ENCODE results near the gene GREM1.

Gene GREM1

GRCh38 chr15:32717426-32718226 lies at the start of gene GREM1:
Gene GREM1 (plus strand): TSS chr15:32718004. CDS start chr15:32730691, 12,687 bp downstream.
- Histone ChIP-seq H3K36me3 (ENCODE audit: control insufficient read depth, insufficient read depth, low read length) (no peaks in the 10 kb centered on the region), H3K27me3 (ENCODE audit: control insufficient read depth, insufficient read depth, low read length) (peaks cover 88% of the 10 kb centered on the region), H3K4me3 (ENCODE audit: low read depth, low read length) (peak within 1 kb of the TSS; percentile 61), H3K27ac (ENCODE audit: low read depth, low read length) (peak within 1 kb of the TSS; percentile 50), H3K9me3 (ENCODE audit: control insufficient read depth, insufficient read depth, low read length) (no peaks in the 10 kb centered on the region), H3K9ac (ENCODE audit: low read depth, low read length) (no peak within 1 kb of the TSS), H3K4me1 (ENCODE audit: control insufficient read depth, insufficient read depth, low read length) (peaks cover 20% of the 10 kb centered on the region)

- peak overlapping the region; percentile 72 for H3K27ac ChIP-seq (ENCODE audit: low read depth, low read length)
- peaks cover 35% of the 10 kb centered on the region for H3K4me1 ChIP-seq (ENCODE audit: control insufficient read depth, insufficient read depth, low read length)
- no peaks in the 10 kb centered on the region for H3K9me3 ChIP-seq (ENCODE audit: control insufficient read depth, insufficient read depth, low read length)
- no peaks in the 10 kb centered on the region for H3K36me3 ChIP-seq (ENCODE audit: control insufficient read depth, insufficient read depth, low read length)
- no peaks in the 10 kb centered on the region for H3K27me3 ChIP-seq (ENCODE audit: control insufficient read depth, insufficient read depth, low read length)
- H3K9ac ChIP-seq (ENCODE audit: low read depth, low read length), result no peak overlapping the region
- H3K4me3 ChIP-seq (ENCODE audit: low read depth, low read length), result no peak overlapping the region
These were observed 48.9 kb upstream of the GREM1 start for GRCh38 chr15:32668942-32669341.

GRCh38 chr15:32669896-32670611 lies 47.8 kb upstream of the GREM1 start:
- no peaks in the 10 kb centered on the region for H3K36me3 ChIP-seq (ENCODE audit: control insufficient read depth, insufficient read depth, low read length)
- H3K9me3 ChIP-seq (ENCODE audit: control insufficient read depth, insufficient read depth, low read length), result no peaks in the 10 kb centered on the region
- peaks cover 30% of the 10 kb centered on the region for H3K4me1 ChIP-seq (ENCODE audit: control insufficient read depth, insufficient read depth, low read length)
- H3K27me3 ChIP-seq (ENCODE audit: control insufficient read depth, insufficient read depth, low read length), result no peaks in the 10 kb centered on the region
- no peak overlapping the region for H3K9ac ChIP-seq (ENCODE audit: low read depth, low read length)
- peak overlapping the region; percentile 8 for H3K27ac ChIP-seq (ENCODE audit: low read depth, low read length)
- H3K4me3 ChIP-seq (ENCODE audit: low read depth, low read length), result no peak overlapping the region

- Histone ChIP-seq H3K27me3 (ENCODE audit: control insufficient read depth, insufficient read depth, low read length) (no peaks in the 10 kb centered on the region), H3K4me3 (ENCODE audit: low read depth, low read length) (no peak overlapping the region), H3K9ac (ENCODE audit: low read depth, low read length) (no peak overlapping the region), H3K4me1 (ENCODE audit: control insufficient read depth, insufficient read depth, low read length) (peaks cover 30% of the 10 kb centered on the region), H3K36me3 (ENCODE audit: control insufficient read depth, insufficient read depth, low read length) (no peaks in the 10 kb centered on the region), H3K9me3 (ENCODE audit: control insufficient read depth, insufficient read depth, low read length) (no peaks in the 10 kb centered on the region), H3K27ac (ENCODE audit: low read depth, low read length) (peak overlapping the region; percentile 8)
These were observed 47.2 kb upstream of the GREM1 start for GRCh38 chr15:32670623-32671022.

- Histone ChIP-seq H3K27ac (ENCODE audit: low read depth, low read length) (no peak overlapping the region), H3K27me3 (ENCODE audit: control insufficient read depth, insufficient read depth, low read length) (no peaks in the 10 kb centered on the region), H3K9ac (ENCODE audit: low read depth, low read length) (no peak overlapping the region), H3K4me3 (ENCODE audit: low read depth, low read length) (no peak overlapping the region), H3K9me3 (ENCODE audit: control insufficient read depth, insufficient read depth, low read length) (no peaks in the 10 kb centered on the region), H3K36me3 (ENCODE audit: control insufficient read depth, insufficient read depth, low read length) (no peaks in the 10 kb centered on the region), H3K4me1 (ENCODE audit: control insufficient read depth, insufficient read depth, low read length) (peaks cover 30% of the 10 kb centered on the region)
These were observed 46.2 kb upstream of the GREM1 start for GRCh38 chr15:32671339-32672325.

GRCh38 chr15:32674681-32675080 lies 43.1 kb upstream of the GREM1 start:
- Histone ChIP-seq H3K4me3 (ENCODE audit: low read depth, low read length) (no peak overlapping the region), H3K36me3 (ENCODE audit: control insufficient read depth, insufficient read depth, low read length) (no peaks in the 10 kb centered on the region), H3K27me3 (ENCODE audit: control insufficient read depth, insufficient read depth, low read length) (no peaks in the 10 kb centered on the region), H3K4me1 (ENCODE audit: control insufficient read depth, insufficient read depth, low read length) (peaks cover 23% of the 10 kb centered on the region), H3K9ac (ENCODE audit: low read depth, low read length) (no peak overlapping the region), H3K9me3 (ENCODE audit: control insufficient read depth, insufficient read depth, low read length) (no peaks in the 10 kb centered on the region), H3K27ac (ENCODE audit: low read depth, low read length) (no peak overlapping the region)

GRCh38 chr15:32675466-32675865 lies 42.3 kb upstream of the GREM1 start:
- Histone ChIP-seq H3K4me1 (ENCODE audit: control insufficient read depth, insufficient read depth, low read length) (peaks cover 15% of the 10 kb centered on the region), H3K27me3 (ENCODE audit: control insufficient read depth, insufficient read depth, low read length) (no peaks in the 10 kb centered on the region), H3K4me3 (ENCODE audit: low read depth, low read length) (no peak overlapping the region), H3K36me3 (ENCODE audit: control insufficient read depth, insufficient read depth, low read length) (no peaks in the 10 kb centered on the region), H3K27ac (ENCODE audit: low read depth, low read length) (no peak overlapping the region), H3K9me3 (ENCODE audit: control insufficient read depth, insufficient read depth, low read length) (no peaks in the 10 kb centered on the region), H3K9ac (ENCODE audit: low read depth, low read length) (no peak overlapping the region)

- H3K36me3 ChIP-seq (ENCODE audit: control insufficient read depth, insufficient read depth, low read length), result no peaks in the 10 kb centered on the region
- peaks cover 11% of the 10 kb centered on the region for H3K4me1 ChIP-seq (ENCODE audit: control insufficient read depth, insufficient read depth, low read length)
- no peaks in the 10 kb centered on the region for H3K9me3 ChIP-seq (ENCODE audit: control insufficient read depth, insufficient read depth, low read length)
- H3K27ac ChIP-seq (ENCODE audit: low read depth, low read length), result no peak overlapping the region
- H3K9ac ChIP-seq (ENCODE audit: low read depth, low read length), result no peak overlapping the region
- H3K27me3 ChIP-seq (ENCODE audit: control insufficient read depth, insufficient read depth, low read length), result no peaks in the 10 kb centered on the region
- H3K4me3 ChIP-seq (ENCODE audit: low read depth, low read length), result no peak overlapping the region
These were observed 41.6 kb upstream of the GREM1 start for GRCh38 chr15:32676169-32676568.

GRCh38 chr15:32677238-32677750 lies 40.5 kb upstream of the GREM1 start:
- Histone ChIP-seq H3K9ac (ENCODE audit: low read depth, low read length) (no peak overlapping the region), H3K4me1 (ENCODE audit: control insufficient read depth, insufficient read depth, low read length) (peaks cover 11% of the 10 kb centered on the region), H3K27ac (ENCODE audit: low read depth, low read length) (no peak overlapping the region), H3K36me3 (ENCODE audit: control insufficient read depth, insufficient read depth, low read length) (no peaks in the 10 kb centered on the region), H3K4me3 (ENCODE audit: low read depth, low read length) (no peak overlapping the region), H3K27me3 (ENCODE audit: control insufficient read depth, insufficient read depth, low read length) (no peaks in the 10 kb centered on the region), H3K9me3 (ENCODE audit: control insufficient read depth, insufficient read depth, low read length) (no peaks in the 10 kb centered on the region)

- Histone ChIP-seq H3K27me3 (ENCODE audit: control insufficient read depth, insufficient read depth, low read length) (no peaks in the 10 kb centered on the region), H3K4me3 (ENCODE audit: low read depth, low read length) (no peak overlapping the region), H3K9ac (ENCODE audit: low read depth, low read length) (no peak overlapping the region), H3K27ac (ENCODE audit: low read depth, low read length) (no peak overlapping the region), H3K4me1 (ENCODE audit: control insufficient read depth, insufficient read depth, low read length) (peaks cover 11% of the 10 kb centered on the region), H3K9me3 (ENCODE audit: control insufficient read depth, insufficient read depth, low read length) (no peaks in the 10 kb centered on the region), H3K36me3 (ENCODE audit: control insufficient read depth, insufficient read depth, low read length) (0 out of 2 replicates have a peak, but pooled peaks cover 4% of the 10 kb centered on the region)
These were observed 38.5 kb upstream of the GREM1 start for GRCh38 chr15:32679298-32679690.

All from HUES48 (cell line).